ENCODE data around the gene NTHL1. TPM values are rescaled to one million over a fixed set of nuclear protein-coding genes. Genes with fewer than 3 reads are reported as not detected.
A peak's percentile ranks its signal among the peaks of the same experiment; 100 is the strongest.

NTHL1 gene
- total RNA-seq, 2 experiments from 2014 or later, result 28.2 to 29.8 TPM

GRCh38 chr16:2053211-2053610 is 5.6 kb upstream of the NTHL1 start:
- DNase-seq (no peak), ATAC-seq (no peak)
- Mint-ChIP-seq H3K4me1 (ENCODE audit: low read depth) (peaks cover 14% of the 10 kb centered on the region), H3K27me3 (no peaks in the 10 kb centered on the region), H3K27ac (no peak overlapping the region), H3K9me3 (no peaks in the 10 kb centered on the region), H3K36me3 (ENCODE audit: low read depth) (peaks cover 6% of the 10 kb centered on the region), H3K4me3 (no peak overlapping the region)
- intact Hi-C loops (cut with micrococcal nuclease), result no loop called here
- no peak for TF ChIP-seq CTCF (IDR thresholded peaks at IDR 0.05)
- CTCF ChIA-PET, result no interaction called here
- POLR2A ChIA-PET, result interaction anchor here (1.0 to 1.1 kb wide), 2 partner anchors 87 to 101 kb away, joined by 3 read pairs; no protein-coding TSS in a partner anchor

DNA sequence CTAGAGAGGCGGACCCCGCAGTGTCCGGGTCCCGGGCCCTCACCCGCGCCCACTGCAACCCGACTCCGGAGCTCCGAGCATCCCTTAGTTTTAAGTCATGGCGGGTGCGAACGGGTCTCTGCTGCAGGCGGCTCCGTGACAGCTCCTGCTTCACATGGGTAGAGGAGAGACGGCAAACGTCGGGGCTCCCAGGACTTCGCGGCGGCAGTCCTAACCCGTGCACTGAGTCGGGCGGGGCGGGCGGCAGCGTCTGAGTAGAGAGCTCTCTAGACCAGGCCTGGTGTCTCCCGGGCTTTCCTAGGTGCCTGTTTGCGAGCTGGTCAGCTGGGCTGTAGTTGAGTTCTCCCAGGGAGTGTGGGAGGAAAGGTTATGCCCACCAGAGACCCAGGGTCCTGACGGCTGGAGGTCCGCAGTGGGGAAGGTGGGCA is 496 bp upstream of the NTHL1 start:
- CTCF ChIA-PET, result interaction anchor here (1.0 to 3.7 kb wide), 6 partner anchors 8 to 107 kb away, joined by 3 to 16 read pairs (median 7); partner anchors contain the start of gene TRAF7
- H3K4me1 Mint-ChIP-seq (ENCODE audit: low read depth), result peaks cover 22% of the 10 kb centered on the region
- H3K27me3 Mint-ChIP-seq, result no peaks in the 10 kb centered on the region
- POLR2A ChIA-PET, result interaction anchor here (1.1 to 1.4 kb wide), 5 partner anchors 14 to 107 kb away, joined by 3 to 7 read pairs (median 4); partner anchors contain the start of gene TRAF7
- H3K4me3 Mint-ChIP-seq, result peak overlapping the region; percentile 93
- peak; percentile 37 for DNase-seq
- no peaks in the 10 kb centered on the region for H3K9me3 Mint-ChIP-seq
- intact Hi-C loops (cut with micrococcal nuclease), result no loop called here
- H3K36me3 Mint-ChIP-seq (ENCODE audit: low read depth), result peaks cover 1% of the 10 kb centered on the region
- no peak for TF ChIP-seq CTCF (IDR thresholded peaks at IDR 0.05)
- H3K27ac Mint-ChIP-seq, result peak overlapping the region; percentile 70
- ATAC-seq, result no peak

DNA sequence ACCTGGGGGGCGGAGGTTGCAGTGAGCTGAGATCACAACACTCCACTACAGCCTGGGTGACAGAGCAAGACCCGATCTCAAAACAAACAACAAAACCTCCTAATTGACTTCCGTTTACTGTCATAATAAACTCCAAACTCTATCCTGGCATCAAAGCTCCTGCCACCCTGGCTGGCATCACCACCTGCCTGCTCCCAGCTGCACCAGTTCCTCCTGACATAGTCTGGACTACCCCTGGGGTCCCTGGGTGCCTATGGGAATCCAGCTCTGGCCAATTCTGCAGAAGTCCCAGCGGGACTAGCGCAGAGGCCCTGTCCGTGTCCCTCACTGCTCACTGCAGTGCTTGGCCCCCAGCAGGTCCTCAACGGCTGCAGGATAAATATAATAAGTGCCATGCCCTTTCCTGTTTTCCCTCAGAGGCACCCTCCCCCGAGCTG is 723 bp downstream of the NTHL1 start:
- CTCF ChIA-PET, result interaction anchor here (0.6 to 3.7 kb wide), 5 partner anchors 9 to 342 kb away, joined by 3 to 16 read pairs (median 4); no protein-coding TSS in a partner anchor
- Mint-ChIP-seq H3K36me3 (ENCODE audit: low read depth) (peaks cover 1% of the 10 kb centered on the region), H3K9me3 (no peaks in the 10 kb centered on the region)

GRCh38 chr16:2045965-2046892 is 1.4 kb downstream of the NTHL1 start:
- H3K9me3 Mint-ChIP-seq, result no peaks in the 10 kb centered on the region
- intact Hi-C loops (cut with micrococcal nuclease), result no loop called here
- peak overlapping the region; percentile 93 for H3K4me3 Mint-ChIP-seq
- DNase-seq (no peak), ATAC-seq (no peak)
- peaks cover 22% of the 10 kb centered on the region for H3K4me1 Mint-ChIP-seq (ENCODE audit: low read depth)
- CTCF ChIA-PET, result interaction anchor here (1.0 to 3.7 kb wide), 4 partner anchors 10 to 94 kb away, joined by 4 to 16 read pairs (median 10); no protein-coding TSS in a partner anchor
- H3K27me3 Mint-ChIP-seq, result no peaks in the 10 kb centered on the region
- peaks cover 1% of the 10 kb centered on the region for H3K36me3 Mint-ChIP-seq (ENCODE audit: low read depth)
- H3K27ac Mint-ChIP-seq, result no peak overlapping the region
- POLR2A ChIA-PET, result interaction anchor here (0.6 to 1.4 kb wide), 8 partner anchors 19 to 603 kb away, joined by 3 to 4 read pairs (median 3); partner anchors contain the start of gene RPS2
- TF ChIP-seq CTCF (IDR thresholded peaks at IDR 0.05), result no peak

More for the DNA sequence above, 723 bp downstream of the NTHL1 start:
- H3K27ac Mint-ChIP-seq, result peak overlapping the region; percentile 59
- DNase-seq (no peak), ATAC-seq (no peak)
- peaks cover 22% of the 10 kb centered on the region for H3K4me1 Mint-ChIP-seq (ENCODE audit: low read depth)
- POLR2A ChIA-PET, result interaction anchor here (0.6 to 1.4 kb wide), 6 partner anchors 19 to 151 kb away, joined by 3 to 5 read pairs (median 4); partner anchors contain the start of gene RPS2
- no peaks in the 10 kb centered on the region for H3K27me3 Mint-ChIP-seq
- peak overlapping the region; percentile 93 for H3K4me3 Mint-ChIP-seq
- TF ChIP-seq CTCF (IDR thresholded peaks at IDR 0.05), result no peak
- intact Hi-C loops (cut with micrococcal nuclease), result no loop called here
